Stimulated activated CD4-positive, alpha-beta T cell treated with anti-CD3 and anti-CD28 coated beads, TNF-alpha, amount 100 ng/mL, for 1 hour (primary cell): ENCODE results near the gene DCN.

Source experiments
- DNase-seq, 3 donors: peaks; one replicate each; pipeline ENCODE4 v3.0.0-alpha.2; 2020; ENCODE audit warnings: low read depth in 3 of 3, low spot score in 1 of 3

Gene DCN

DNA sequence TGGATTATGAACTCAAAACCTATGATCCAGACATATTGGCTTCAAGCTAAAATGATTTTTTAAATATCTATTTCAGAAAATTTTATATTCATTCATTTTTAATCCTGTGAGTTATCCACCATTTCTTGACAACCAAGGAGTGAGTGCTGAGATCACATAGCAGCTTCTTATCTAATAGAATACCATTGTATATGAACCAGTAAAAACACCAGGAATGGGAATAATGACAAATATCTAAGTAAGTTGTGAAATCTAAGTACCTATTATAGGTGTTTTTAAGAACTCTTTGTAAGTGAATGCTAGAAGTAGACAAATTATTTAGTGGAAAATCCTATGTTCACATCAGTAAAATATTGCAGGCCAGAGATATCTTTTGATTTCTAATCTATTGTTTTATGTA lies 79.5 kb downstream of the DCN start:
- DNase-seq = no peak

DNA sequence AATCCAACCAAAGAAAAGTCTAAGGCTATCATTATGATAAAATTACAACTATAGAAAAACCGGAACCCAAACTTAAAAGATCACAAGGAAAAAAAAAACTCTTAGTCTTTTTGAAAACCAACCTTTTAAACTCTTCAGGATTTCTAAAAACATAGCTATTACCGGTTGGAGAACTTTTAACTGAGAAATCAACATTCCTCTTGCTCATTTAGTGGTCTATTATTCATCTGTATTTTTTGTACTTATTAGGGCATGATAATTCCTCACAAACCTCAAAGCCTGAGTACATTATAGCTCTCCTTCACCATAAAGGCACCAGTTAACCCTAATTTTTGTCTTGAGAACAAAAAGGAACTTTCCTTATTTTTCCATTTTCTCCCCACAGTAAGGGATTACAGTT lies 81.7 kb downstream of the DCN start:
- no peak for DNase-seq

DNA sequence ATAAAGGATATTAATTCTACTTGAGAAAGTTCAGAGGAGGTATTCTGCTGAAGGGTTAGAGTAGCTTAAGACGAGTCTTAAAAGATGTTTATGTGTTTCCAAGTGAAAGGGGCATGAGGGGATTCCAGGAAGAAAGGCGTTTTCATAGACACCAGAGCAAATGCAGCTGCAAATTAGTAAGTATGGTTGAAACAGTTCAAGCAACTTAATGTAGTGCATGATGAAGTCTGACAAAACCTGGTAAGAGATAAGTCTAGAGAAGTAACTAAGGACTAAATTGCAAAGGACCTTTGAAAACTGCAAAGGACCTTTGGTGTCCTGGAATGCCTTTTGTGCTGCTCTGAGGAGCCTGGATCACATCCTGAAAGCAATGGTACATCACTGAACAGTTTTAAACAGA lies 82.8 kb downstream of the DCN start:
- DNase-seq = no peak

DNA sequence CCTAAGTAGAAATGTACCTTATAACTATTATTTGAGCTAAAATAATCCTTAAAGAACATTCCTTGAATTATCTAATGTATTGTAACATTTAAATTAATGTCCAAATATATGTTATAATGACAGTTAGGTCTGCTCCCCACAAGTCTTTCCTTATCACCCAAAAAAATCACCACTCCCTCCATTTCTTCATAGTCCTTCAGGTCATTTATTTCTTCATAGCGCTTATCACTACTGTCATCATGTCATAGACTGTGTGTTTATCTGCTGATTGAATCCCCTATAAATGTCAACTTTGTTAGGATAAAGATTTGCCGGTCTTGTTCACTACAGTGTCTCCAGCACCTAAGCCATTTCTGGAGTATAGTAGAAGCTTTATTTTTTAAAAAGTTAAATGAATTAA lies 83.3 kb downstream of the DCN start:
- DNase-seq = no peak

DNA sequence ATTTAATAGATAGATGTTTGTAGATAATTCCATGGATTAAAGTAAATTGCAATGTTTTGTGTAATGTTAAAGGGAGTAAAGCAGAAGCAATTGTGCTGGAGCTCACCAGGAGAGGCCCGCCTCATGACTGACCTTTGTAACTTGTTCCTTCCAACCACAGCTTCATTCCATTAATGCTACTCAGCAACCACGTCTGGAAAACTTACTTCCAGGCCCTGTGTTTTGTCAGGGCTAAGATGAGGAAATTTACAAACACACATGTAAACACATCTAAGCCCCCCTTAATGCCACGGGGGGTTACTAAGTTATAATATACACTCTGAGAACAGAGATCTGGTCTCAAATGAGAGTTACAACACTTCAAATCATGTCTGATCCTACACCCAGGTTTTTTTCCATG lies 83.7 kb downstream of the DCN start:
- no peak for DNase-seq

DNA sequence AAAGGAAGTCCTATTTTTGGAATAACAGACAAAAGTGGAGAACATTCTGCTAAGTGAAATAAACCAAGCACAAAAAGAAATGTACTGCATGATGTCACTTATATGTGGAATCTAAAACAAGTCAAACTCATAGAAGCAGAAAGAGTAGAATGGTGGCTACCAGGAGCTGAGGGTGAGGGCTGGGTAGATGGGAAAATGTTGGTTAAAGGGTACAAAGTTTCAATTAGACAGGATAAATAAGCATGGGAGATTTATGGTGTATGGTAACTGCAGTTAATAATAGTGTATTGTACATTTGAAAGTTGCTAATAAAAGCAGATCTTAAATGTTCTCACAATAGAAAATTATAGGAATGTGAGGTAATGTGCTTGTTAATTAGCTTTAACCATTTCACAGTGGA lies 84.2 kb downstream of the DCN start:
- no peak for DNase-seq

DNA sequence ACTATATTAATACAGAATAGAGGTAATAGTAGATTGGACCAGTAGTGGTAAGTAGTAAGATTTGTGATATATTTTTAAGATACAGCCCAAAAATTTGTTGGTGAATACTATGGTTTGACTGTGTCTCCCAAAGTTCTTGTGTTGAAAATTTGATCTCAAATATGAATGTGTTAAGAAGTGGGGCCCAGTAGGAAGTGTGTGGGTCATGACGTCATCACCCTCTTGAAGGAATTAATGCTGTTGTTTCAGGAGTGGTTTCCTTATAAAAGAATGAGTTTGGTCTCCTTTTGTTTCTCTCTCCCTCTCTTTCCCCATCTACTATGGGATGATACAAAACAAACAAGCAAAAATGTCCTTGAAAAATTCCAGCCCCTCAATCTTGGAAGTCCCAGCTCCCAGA lies 87.7 kb downstream of the DCN start:
- DNase-seq = no peak

DNA sequence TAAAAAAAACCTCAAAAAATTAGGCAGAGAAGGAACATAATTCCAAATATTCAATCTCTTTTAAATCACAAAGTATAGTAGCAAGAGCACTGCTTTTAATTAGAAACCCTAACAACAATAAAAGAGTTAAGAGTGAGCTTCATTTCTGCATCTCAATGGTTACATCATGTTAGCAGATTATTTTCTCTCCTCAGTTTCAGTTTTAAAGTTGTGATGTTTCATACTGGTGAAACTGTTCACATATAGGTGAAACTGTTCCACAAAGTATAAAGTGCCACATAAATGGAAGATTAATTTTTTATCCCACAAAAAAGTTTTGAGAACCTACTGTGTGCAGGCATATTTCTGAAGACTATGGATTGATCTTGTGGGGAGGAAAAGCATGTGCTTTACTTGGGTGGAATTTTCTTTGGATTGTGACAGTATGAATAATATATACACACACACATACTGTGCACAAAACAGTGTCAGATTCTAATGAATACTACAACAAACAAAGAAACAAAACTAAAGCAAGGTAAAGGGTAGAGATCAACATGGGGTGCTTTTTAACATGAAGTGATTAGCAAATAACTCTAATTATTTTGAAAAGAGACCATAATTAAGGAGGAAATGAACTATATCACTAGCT lies 88.5 kb downstream of the DCN start:
- no peak for DNase-seq

DNA sequence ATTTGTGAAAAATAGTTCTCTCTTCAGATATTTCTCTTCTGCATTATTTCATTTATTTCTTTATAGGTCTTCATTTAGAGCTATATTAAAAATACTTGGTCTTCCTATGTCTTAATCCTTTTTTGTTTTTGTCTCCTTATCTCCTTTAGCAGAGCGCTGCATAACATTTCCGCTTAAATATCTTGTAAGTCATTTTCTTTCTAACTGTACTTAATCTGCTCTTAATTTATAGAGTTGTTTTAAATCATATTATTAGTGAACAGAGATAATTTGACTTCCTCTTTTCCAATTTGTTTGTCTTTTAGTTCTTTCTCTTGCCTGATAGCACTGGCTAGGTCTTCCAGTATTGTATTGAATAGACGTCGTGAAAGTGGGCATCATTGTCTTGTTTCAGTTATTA lies 89.3 kb downstream of the DCN start:
- DNase-seq = no peak

DNA sequence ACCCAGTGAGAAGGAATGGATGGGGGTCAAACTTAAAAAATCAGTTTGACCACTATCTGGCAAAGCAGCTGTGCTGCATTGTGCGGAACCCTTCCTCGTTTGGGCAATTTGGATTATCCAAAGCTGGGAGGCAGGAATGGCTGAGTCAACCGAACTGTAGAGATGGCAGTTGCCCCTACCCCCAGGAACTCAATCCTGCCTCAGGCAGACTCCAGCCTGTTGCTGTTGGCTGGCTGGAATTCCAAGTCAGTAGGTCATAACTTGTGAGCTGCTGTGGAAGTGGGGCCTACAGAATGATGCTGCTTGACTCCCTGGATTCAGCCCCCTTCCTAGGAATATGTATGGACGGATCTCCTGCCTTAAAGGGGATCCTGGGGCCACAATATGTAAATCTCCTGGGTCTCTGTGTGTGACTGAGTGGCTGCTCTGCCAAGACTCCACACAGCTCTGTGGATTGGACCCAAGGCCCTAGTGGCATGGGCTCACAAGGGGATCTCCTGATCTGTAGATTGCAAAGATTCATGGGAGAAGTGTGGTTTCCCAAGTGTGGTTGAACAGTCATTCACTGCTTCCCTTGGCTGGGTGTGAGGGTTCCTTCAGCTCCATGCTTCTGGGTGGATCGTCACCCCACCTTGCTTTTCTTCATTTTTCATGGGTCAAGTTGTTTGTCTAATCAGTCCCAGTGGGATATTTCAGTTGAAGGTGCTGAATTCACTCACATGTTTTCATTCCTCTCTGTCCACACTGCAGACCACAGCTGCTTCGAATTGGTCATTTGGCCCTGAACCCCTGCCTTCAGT lies 90.5 kb downstream of the DCN start:
- DNase-seq = no peak
